Renal cortex interstitium (tissue), 11 donors: ENCODE results near the gene UBE2G2. TPM values are rescaled to one million over a fixed set of nuclear protein-coding genes. Genes with fewer than 3 reads are reported as not detected.

ENCODE experiments used
- DNase-seq, 11 donors: peaks; one replicate each; pipeline ENCODE4 v3.0.0-alpha.2; 2013; ENCODE audit warnings: low read depth in 9 of 11, low spot score in 4 of 11; ENCODE audit errors: extremely low read depth in 1 of 11
- polyA plus RNA-seq, 3 donors: library from polyadenylated mRNA; unstranded; fragments of 120-200 nt; gene quantifications; one replicate each; pipeline ENCODE4 v1.2.1, GENCODE V29; 2013; ENCODE audit not compliant: insufficient read length in 3 of 3

UBE2G2 gene
- polyA plus RNA-seq, 3 donors: 82.1 to 132 (median 83.4) TPM

GRCh38 chr21:44819283-44820243 lies 17.9 kb upstream of the UBE2G2 start:
- no peak for DNase-seq

GRCh38 chr21:44818640-44819011 lies 17.0 kb upstream of the UBE2G2 start:
- DNase-seq: no peak

- peak in 9 of 11 donors; percentile 39 to 82 (median 72) for DNase-seq
Measured at GRCh38 chr21:44817914-44818639, 16.5 kb upstream of the UBE2G2 start, which contains the start of gene SUMO3. TSS of gene SUMO3 (minus strand) at chr21:44818062. CDS start at chr21:44817968, 94 bp downstream.

- DNase-seq: peak; percentile 69 to 87 (median 80)
Measured at GRCh38 chr21:44817506-44817880, 15.9 kb upstream of the UBE2G2 start.

GRCh38 chr21:44816761-44817505 lies 15.3 kb upstream of the UBE2G2 start:
- no peak for DNase-seq

- no peak for DNase-seq
Measured at GRCh38 chr21:44815852-44816628, 14.4 kb upstream of the UBE2G2 start.

- DNase-seq: no peak
Measured at GRCh38 chr21:44815225-44815624, 13.6 kb upstream of the UBE2G2 start.

- DNase-seq: no peak
Measured at GRCh38 chr21:44814498-44815023, 12.9 kb upstream of the UBE2G2 start.

GRCh38 chr21:44813727-44814126 lies 12.1 kb upstream of the UBE2G2 start:
- no peak for DNase-seq

- no peak for DNase-seq
Measured at GRCh38 chr21:44813149-44813548, 11.5 kb upstream of the UBE2G2 start.

- no peak for DNase-seq
Measured at GRCh38 chr21:44812640-44813039, 11.0 kb upstream of the UBE2G2 start.

GRCh38 chr21:44810779-44811178 lies 9.2 kb upstream of the UBE2G2 start:
- no peak for DNase-seq

- no peak for DNase-seq
Measured at GRCh38 chr21:44805859-44806258, 4.2 kb upstream of the UBE2G2 start.

GRCh38 chr21:44805226-44805625 lies 3.6 kb upstream of the UBE2G2 start:
- no peak for DNase-seq

GRCh38 chr21:44804762-44805161 lies 3.1 kb upstream of the UBE2G2 start:
- DNase-seq: no peak

GRCh38 chr21:44803651-44804050 lies 2.0 kb upstream of the UBE2G2 start:
- DNase-seq: no peak

GRCh38 chr21:44802396-44803153 lies 955 bp upstream of the UBE2G2 start:
- no peak for DNase-seq

GRCh38 chr21:44800971-44801467 lies 601 bp downstream of the UBE2G2 start:
- DNase-seq: no peak
